HepG2 (cell line): ENCODE measurements around the gene FAM221A. TPM values are rescaled to one million over a fixed set of nuclear protein-coding genes. Genes with fewer than 3 reads are reported as not detected.
A peak's percentile ranks its signal among the peaks of the same experiment; 100 is the strongest.

ENCODE experiments used
- ATAC-seq: fragments of 200-7000 bp; cut with Tn5 transposase; 3 replicates; pipeline ENCODE4 v1.9.1; 2020; ENCODE audit warnings: mild to moderate bottlenecking, moderate library complexity
- BruUV-seq: library from RNA; stranded (reverse); fragments of 400-500 nt; replicated peaks from 2 replicates; lab custom pipeline; 2021; lab: Mats Ljungman, UMichigan
- CTCF ChIA-PET: fragments of 300-600 bp; formaldehyde crosslinking; extraction: SDS; loops from one replicate; lab custom pipeline; 2021; ENCODE audit warnings: low total read pairs, inconsistent platforms, low intra/inter-chr PET ratio; lab: Yijun Ruan, JAX
- POLR2A ChIA-PET: fragments of 350-600 bp; sonication (Branson Sonifier 250); formaldehyde crosslinking; loops from one replicate; lab custom pipeline; 2020; ENCODE audit warnings: antibody characterized with exemption, inconsistent platforms; lab: Yijun Ruan, JAX
- DNase-seq: peaks from one replicate; pipeline ENCODE4 v3.0.0-alpha.2; 2015; ENCODE audit warnings: low spot score
- FAIRE-seq: peaks from 3 replicates; lab custom pipeline; 2011; peaks lifted over from hg19 to GRCh38; lab: Jason Lieb, UNC
- H2AFZ ChIP-seq: one replicate; pipeline ENCODE4 v1.6.1; 2011; ENCODE audit warnings: low read length, inconsistent platforms
- H3K27ac ChIP-seq: fragments of 300-600 bp; 3 replicates; pipeline ENCODE4 v1.8.0; 2011; ENCODE audit warnings: mixed run types, mild to moderate bottlenecking, mixed read lengths, low read length, inconsistent platforms; ENCODE audit not compliant: insufficient read depth; ENCODE audit errors: extremely low read length
- H3K27me3 ChIP-seq, 2 experiments: fragments of 200-600 bp in 1 of 2; 2 replicates in 1 of 2; 3 replicates in 1 of 2; pipeline versions ENCODE4 v1.6.0 to v1.8.0; 2011; ENCODE audit warnings: low read length in 2 of 2, mild to moderate bottlenecking in 2 of 2, moderate library complexity in 2 of 2, inconsistent platforms in 1 of 2; ENCODE audit not compliant: insufficient read depth in 2 of 2, control insufficient read depth in 1 of 2
- H3K36me3 ChIP-seq, 2 experiments: fragments of 200-600 bp in 1 of 2; replicated peaks in 1 of 2; 2 replicates in 1 of 2; 3 replicates in 1 of 2; pipeline versions ENCODE4 v1.5.1 to v1.8.0; 2011; ENCODE audit warnings: low read length in 2 of 2, inconsistent platforms in 1 of 2; ENCODE audit not compliant: insufficient read depth in 2 of 2, control insufficient read depth in 1 of 2
- H3K4me1 ChIP-seq: 2 replicates; pipeline ENCODE4 v1.5.1; 2012; ENCODE audit warnings: low read length, inconsistent platforms; ENCODE audit not compliant: insufficient read depth
- H3K4me2 ChIP-seq: 2 replicates; pipeline ENCODE4 v1.6.0; 2011; ENCODE audit warnings: low read depth, low read length, inconsistent platforms
- H3K4me3 ChIP-seq, 3 experiments: fragments of 200-600 bp in 1 of 3; sonication (generic), shearing (Covaris generic) in 1 of 3; replicated peaks in 1 of 3; 2 replicates each; pipeline ENCODE4 v1.5.1; 2011 to 2016; ENCODE audit warnings: low read length in 3 of 3, inconsistent platforms in 2 of 3, low read depth in 2 of 3, mild to moderate bottlenecking in 2 of 3, control low read depth in 1 of 3, mixed read lengths in 1 of 3; ENCODE audit not compliant: insufficient read depth in 1 of 3
- H3K79me2 ChIP-seq: one replicate; pipeline ENCODE4 v1.6.1; 2011; ENCODE audit warnings: low read length, inconsistent platforms; ENCODE audit not compliant: insufficient read depth
- H3K9ac ChIP-seq: 2 replicates; pipeline ENCODE4 v1.6.0; 2011; ENCODE audit warnings: mild to moderate bottlenecking, low read depth, low read length, inconsistent platforms; ENCODE audit not compliant: insufficient read depth
- H3K9me3 ChIP-seq: 2 replicates; pipeline ENCODE4 v1.5.1; 2012; ENCODE audit warnings: mild to moderate bottlenecking, low read length
- H4K20me1 ChIP-seq: 2 replicates; pipeline ENCODE4 v1.6.0; 2011; ENCODE audit warnings: inconsistent platforms, mild to moderate bottlenecking, low read length, moderate library complexity; ENCODE audit not compliant: insufficient read depth
- HDAC6 ChIP-seq: fragments of 200-600 bp; sonication (generic); IDR thresholded peaks from 2 replicates; pipeline ENCODE4 v1.7.0; 2017; ENCODE audit warnings: mild to moderate bottlenecking, antibody characterized with exemption, low read length, low read depth
- HOXA5 ChIP-seq: sonication (generic); formaldehyde crosslinking; IDR thresholded peaks from 2 replicates; pipeline ENCODE4 v1.4.0; 2020; ENCODE audit warnings: missing genetic modification reagents
- KLF16 ChIP-seq, 2 experiments: sonication (generic) in 1 of 2; formaldehyde crosslinking in 1 of 2; IDR thresholded peaks; 2 replicates each; pipeline versions ENCODE4 v1.6.1 to v1.8.0; 2016 to 2023; ENCODE audit warnings: missing genetic modification reagents in 2 of 2, missing compliant biosample characterization in 1 of 2
- KLF6 ChIP-seq: IDR thresholded peaks from 2 replicates; pipeline ENCODE4 v1.8.0; 2016; ENCODE audit warnings: missing biosample characterization, missing genetic modification reagents
- NR2F6 ChIP-seq, 2 experiments: IDR thresholded peaks; 2 replicates each; pipeline ENCODE4 v1.6.1; 2016; ENCODE audit warnings: antibody characterized with exemption in 1 of 2, mild to moderate bottlenecking in 1 of 2
- POGZ ChIP-seq: sonication (generic); formaldehyde crosslinking; IDR thresholded peaks from 2 replicates; pipeline ENCODE4 v1.4.0; 2020; ENCODE audit warnings: mild to moderate bottlenecking, missing genetic modification reagents
- POLR2AphosphoS2 ChIP-seq: IDR thresholded peaks from 2 replicates; pipeline ENCODE4 v1.6.1; 2011; ENCODE audit warnings: low read depth, low read length, improper control_type of control experiment
- REPIN1 ChIP-seq: sonication (generic); formaldehyde crosslinking; IDR thresholded peaks from 2 replicates; pipeline ENCODE4 v1.8.0; 2022; ENCODE audit warnings: missing genetic modification reagents, low read depth, mild to moderate bottlenecking, borderline replicate concordance
- SOX6 ChIP-seq, 2 experiments: fragments of 450-650 bp in 1 of 2; sonication (generic) in 1 of 2; formaldehyde crosslinking in 1 of 2; IDR thresholded peaks; 2 replicates each; pipeline versions ENCODE4 v1.4.0 to v1.6.1; 2017 to 2020; ENCODE audit warnings: antibody characterized with exemption in 1 of 2, mild to moderate bottlenecking in 1 of 2, missing genetic modification reagents in 1 of 2
- ZNF143 ChIP-seq: sonication (generic); formaldehyde crosslinking; IDR thresholded peaks from 2 replicates; pipeline ENCODE4 v1.4.0; 2020; ENCODE audit warnings: missing genetic modification reagents
- ZNF256 ChIP-seq: sonication (generic); formaldehyde crosslinking; conservative IDR thresholded peaks from 2 replicates; pipeline ENCODE4 v1.4.0; 2020; ENCODE audit warnings: missing genetic modification reagents
- ZNF75D ChIP-seq: sonication (generic); formaldehyde crosslinking; IDR thresholded peaks from 2 replicates; pipeline ENCODE4 v1.8.1; 2023; ENCODE audit warnings: missing genetic modification reagents, mild to moderate bottlenecking, borderline replicate concordance
- ZNF761 ChIP-seq: sonication (generic); formaldehyde crosslinking; conservative IDR thresholded peaks from 2 replicates; pipeline ENCODE4 v1.4.0; 2020; ENCODE audit warnings: mild to moderate bottlenecking, missing genetic modification reagents
- ZNF766 ChIP-seq: sonication (generic); formaldehyde crosslinking; IDR thresholded peaks from 2 replicates; pipeline ENCODE4 v1.5.0; 2020; ENCODE audit warnings: missing genetic modification reagents, borderline replicate concordance
- ZNF768 ChIP-seq: sonication (generic); formaldehyde crosslinking; IDR thresholded peaks from 2 replicates; pipeline ENCODE4 v1.4.0; 2020; ENCODE audit warnings: missing genetic modification reagents
- WGBS: methylation state at CpG from one replicate; pipeline ENCODE4 v1.1.6; 2017; ENCODE audit warnings: low lambda C conversion rate; 5-methylcytosine and 5-hydroxymethylcytosine counted together
- in situ Hi-C: cut with HindIII; loops from 2 replicates; pipeline ENCODE4 v1.10.0; 2017; ENCODE audit warnings: low pct_unique_long_range_greater_than_20kb; ENCODE audit not compliant: extremely low pct_ligation_motif_present
- intact Hi-C: fragments of 100-400 bp; cut with micrococcal nuclease; formaldehyde crosslinking; loops from one replicate; pipeline ENCODE4 v1.10.0; 2022; ENCODE audit not compliant: unreplicated experiment
- polyA plus RNA-seq, 8 experiments: library from polyadenylated mRNA; depleted of rRNA in 3 of 8; stranded (reverse) in 7 of 8; unstranded in 1 of 8; fragments of >200 nt; fragmentation: Illumina TruSeq in 4 of 8; extraction: Trizol in 4 of 8; gene quantifications; 2 replicates each; pipeline versions ENCODE4 v1.2.1 to v1.2.3, GENCODE V29; 2011 to 2016; ENCODE audit warnings: low read depth in 4 of 8, missing spikeins in 1 of 8, mixed read lengths in 1 of 8; ENCODE audit not compliant: insufficient read depth in 1 of 8
- total RNA-seq, 5 experiments: library from RNA; depleted of rRNA; stranded (reverse); fragments of >200 nt; fragmentation: Illumina TruSeq; extraction: Trizol; gene quantifications; 2 replicates each; pipeline ENCODE4 v1.2.3, GENCODE V29; 2016; ENCODE audit warnings: low read depth in 1 of 5
- TF ChIP-seq, protein P1 (sequence below): sonication (generic); formaldehyde crosslinking; IDR thresholded peaks from 2 replicates; pipeline ENCODE4 v1.8.1; 2022; ENCODE audit warnings: low read depth, mild to moderate bottlenecking, missing genetic modification reagents

FAM221A gene
- total and polyA plus RNA-seq, 2 of the 13 experiments (the other 11 are each of a cell fraction or from before 2014, with no cell fraction given), result 0.08 TPM; not detected in 1

DNA sequence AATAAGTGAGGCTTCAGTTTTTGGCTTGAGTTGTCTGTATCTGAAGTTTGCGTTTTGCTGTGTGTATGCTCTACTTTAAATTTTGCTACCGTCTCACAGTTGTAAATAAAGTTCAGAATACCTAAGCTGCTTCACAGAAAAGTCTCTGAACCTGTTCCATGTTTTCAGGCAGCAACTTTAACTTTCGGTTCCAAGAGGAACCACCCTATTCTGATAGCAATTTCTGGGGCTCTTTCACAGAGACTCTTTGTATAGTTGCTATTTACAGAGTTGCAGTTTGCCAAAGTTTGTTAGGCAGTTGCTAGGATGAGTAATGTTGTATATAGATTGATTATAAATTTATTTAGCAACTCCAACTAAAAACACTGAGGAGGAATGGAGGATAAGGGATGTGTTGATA, 5.7 kb downstream of the FAM221A start:
- ChIA-PET CTCF (no interaction called here), POLR2A (no interaction called here)
- Histone ChIP-seq H3K9me3 (no peaks in the 10 kb centered on the region), H3K4me2 (0 out of 2 replicates have a peak overlapping the region, but pooled peaks have one; percentile 10), H3K27ac (no peak overlapping the region), H4K20me1 (no peaks in the 10 kb centered on the region), H3K27me3 (no peaks in the 10 kb centered on the region), H3K36me3 (no peaks in the 10 kb centered on the region), H3K4me1 (no peaks in the 10 kb centered on the region), H3K79me2 (no peaks in the 10 kb centered on the region), H3K9ac (no peak overlapping the region), H3K4me3 (no peak overlapping the region), H2AFZ (no peak overlapping the region)
- intact Hi-C loops (no loop called here), in situ Hi-C loops (no loop called here)
- no peak; the same call in 2 of the 3 replicates for ATAC-seq
- BruUV-seq, result no TSS peak
- TF ChIP-seq ZNF143 (CRISPR knock-in tag), result no peak
- 4% methylated on average over 3 of the region's 3 CpGs for WGBS
- DNase-seq, result no peak
- FAIRE-seq, result no peak

GRCh38 chr7:23687011-23687410, 7.0 kb downstream of the FAM221A start:
- Histone ChIP-seq H3K27me3 (no peaks in the 10 kb centered on the region), H3K9ac (no peak overlapping the region), H3K27ac (no peak overlapping the region), H3K4me1 (no peaks in the 10 kb centered on the region), H3K4me3 (no peak overlapping the region), H3K79me2 (no peaks in the 10 kb centered on the region), H3K4me2 (no peak overlapping the region), H3K9me3 (no peaks in the 10 kb centered on the region), H4K20me1 (no peaks in the 10 kb centered on the region), H2AFZ (no peak overlapping the region), H3K36me3 (no peaks in the 10 kb centered on the region)
- TF ChIP-seq POLR2AphosphoS2, result no peak
- no peak for TF ChIP-seq NR2F6 (IDR thresholded peaks at IDR 0.05)
- TF ChIP-seq NR2F6 (CRISPR knock-in tag; IDR thresholded peaks at IDR 0.05), result no peak
- TF ChIP-seq ZNF75D (CRISPR knock-in tag), result no peak
- no peak for TF ChIP-seq REPIN1 (CRISPR knock-in tag)
- TF ChIP-seq POGZ (CRISPR knock-in tag), result no peak
- TF ChIP-seq ZNF256 (CRISPR knock-in tag), result no peak
- no peak for TF ChIP-seq KLF16 (CRISPR knock-in tag; IDR thresholded peaks at IDR 0.05)
- TF ChIP-seq, protein P1, sequence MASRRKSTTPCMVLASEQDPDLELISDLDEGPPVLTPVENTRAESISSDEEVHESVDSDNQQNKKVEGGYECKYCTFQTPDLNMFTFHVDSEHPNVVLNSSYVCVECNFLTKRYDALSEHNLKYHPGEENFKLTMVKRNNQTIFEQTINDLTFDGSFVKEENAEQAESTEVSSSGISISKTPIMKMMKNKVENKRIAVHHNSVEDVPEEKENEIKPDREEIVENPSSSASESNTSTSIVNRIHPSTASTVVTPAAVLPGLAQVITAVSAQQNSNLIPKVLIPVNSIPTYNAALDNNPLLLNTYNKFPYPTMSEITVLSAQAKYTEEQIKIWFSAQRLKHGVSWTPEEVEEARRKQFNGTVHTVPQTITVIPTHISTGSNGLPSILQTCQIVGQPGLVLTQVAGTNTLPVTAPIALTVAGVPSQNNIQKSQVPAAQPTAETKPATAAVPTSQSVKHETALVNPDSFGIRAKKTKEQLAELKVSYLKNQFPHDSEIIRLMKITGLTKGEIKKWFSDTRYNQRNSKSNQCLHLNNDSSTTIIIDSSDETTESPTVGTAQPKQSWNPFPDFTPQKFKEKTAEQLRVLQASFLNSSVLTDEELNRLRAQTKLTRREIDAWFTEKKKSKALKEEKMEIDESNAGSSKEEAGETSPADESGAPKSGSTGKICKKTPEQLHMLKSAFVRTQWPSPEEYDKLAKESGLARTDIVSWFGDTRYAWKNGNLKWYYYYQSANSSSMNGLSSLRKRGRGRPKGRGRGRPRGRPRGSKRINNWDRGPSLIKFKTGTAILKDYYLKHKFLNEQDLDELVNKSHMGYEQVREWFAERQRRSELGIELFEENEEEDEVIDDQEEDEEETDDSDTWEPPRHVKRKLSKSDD (CRISPR knock-in tag), result no peak
- no peak for TF ChIP-seq HDAC6
- no peak for TF ChIP-seq HOXA5 (CRISPR knock-in tag)
- no peak for TF ChIP-seq ZNF761 (CRISPR knock-in tag)
- no peak for TF ChIP-seq ZNF766 (CRISPR knock-in tag)
- no peak for TF ChIP-seq KLF6 (CRISPR knock-in tag)
- TF ChIP-seq ZNF768 (CRISPR knock-in tag), result no peak
- no peak for TF ChIP-seq SOX6 (IDR thresholded peaks at IDR 0.05)
- TF ChIP-seq SOX6 (CRISPR knock-in tag; IDR thresholded peaks at IDR 0.05), result no peak
- DNase-seq, result no peak
- FAIRE-seq, result no peak
- 54% methylated on average over 2 of the region's 2 CpGs for WGBS
- no peak for ATAC-seq
- intact Hi-C loops, result no loop called here
- BruUV-seq, result no TSS peak
- in situ Hi-C loops, result no loop called here
- POLR2A ChIA-PET, result no interaction called here
- CTCF ChIA-PET, result no interaction called here
